ENCODE data around the gene FOXP1.

DNA sequence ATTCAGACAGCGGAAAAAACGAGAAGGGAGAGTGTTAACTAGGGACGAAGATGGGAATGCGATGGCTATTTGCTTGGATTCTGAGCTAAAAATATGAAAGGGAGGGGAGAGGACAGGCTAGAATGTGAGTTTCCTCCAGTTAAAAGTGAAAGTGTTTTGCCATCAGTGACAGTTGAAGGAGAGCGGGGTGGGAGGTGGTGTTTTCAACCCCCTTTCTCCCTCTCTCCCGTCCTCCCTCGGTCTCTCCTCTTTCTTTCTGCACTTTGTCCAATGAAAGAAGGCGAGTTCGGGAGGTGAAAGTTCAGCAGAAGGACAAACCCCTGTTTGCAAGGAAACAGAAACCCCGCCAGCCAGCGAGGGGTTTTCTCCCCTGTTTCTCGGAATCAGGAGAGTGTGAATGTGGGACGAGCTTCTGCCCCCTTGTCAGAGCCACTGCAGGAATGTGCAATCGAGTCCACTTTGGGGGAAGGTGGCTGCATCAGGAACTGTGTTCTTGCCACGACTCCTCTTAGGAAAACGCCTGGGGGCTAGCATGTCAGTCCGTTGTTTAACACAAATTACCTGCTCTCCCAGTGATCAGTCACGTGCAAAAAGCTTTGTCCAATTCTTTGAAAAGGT lies 975 bp upstream of the FOXP1 start:
- TF ChIP-seq NFE2L1 (CRISPR knock-in tag; IDR thresholded peaks at IDR 0.05; ENCODE audit: borderline replicate concordance): no peak
- TF ChIP-seq, protein P1, sequence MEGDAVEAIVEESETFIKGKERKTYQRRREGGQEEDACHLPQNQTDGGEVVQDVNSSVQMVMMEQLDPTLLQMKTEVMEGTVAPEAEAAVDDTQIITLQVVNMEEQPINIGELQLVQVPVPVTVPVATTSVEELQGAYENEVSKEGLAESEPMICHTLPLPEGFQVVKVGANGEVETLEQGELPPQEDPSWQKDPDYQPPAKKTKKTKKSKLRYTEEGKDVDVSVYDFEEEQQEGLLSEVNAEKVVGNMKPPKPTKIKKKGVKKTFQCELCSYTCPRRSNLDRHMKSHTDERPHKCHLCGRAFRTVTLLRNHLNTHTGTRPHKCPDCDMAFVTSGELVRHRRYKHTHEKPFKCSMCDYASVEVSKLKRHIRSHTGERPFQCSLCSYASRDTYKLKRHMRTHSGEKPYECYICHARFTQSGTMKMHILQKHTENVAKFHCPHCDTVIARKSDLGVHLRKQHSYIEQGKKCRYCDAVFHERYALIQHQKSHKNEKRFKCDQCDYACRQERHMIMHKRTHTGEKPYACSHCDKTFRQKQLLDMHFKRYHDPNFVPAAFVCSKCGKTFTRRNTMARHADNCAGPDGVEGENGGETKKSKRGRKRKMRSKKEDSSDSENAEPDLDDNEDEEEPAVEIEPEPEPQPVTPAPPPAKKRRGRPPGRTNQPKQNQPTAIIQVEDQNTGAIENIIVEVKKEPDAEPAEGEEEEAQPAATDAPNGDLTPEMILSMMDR (CRISPR knock-in tag; IDR thresholded peaks at IDR 0.05): no peak
- TF ChIP-seq RAD21 (CRISPR knock-in tag; IDR thresholded peaks at IDR 0.05): no peak
- TF ChIP-seq MTF1 (CRISPR knock-in tag; IDR thresholded peaks at IDR 0.05): no peak
- no peak for TF ChIP-seq ZNF251 (CRISPR knock-in tag; IDR thresholded peaks at IDR 0.05)
- TF ChIP-seq CREB1 (IDR thresholded peaks at IDR 0.05): no peak
- no peak for TF ChIP-seq CREB1 (CRISPR knock-in tag; IDR thresholded peaks at IDR 0.05)
- TF ChIP-seq, protein P2, sequence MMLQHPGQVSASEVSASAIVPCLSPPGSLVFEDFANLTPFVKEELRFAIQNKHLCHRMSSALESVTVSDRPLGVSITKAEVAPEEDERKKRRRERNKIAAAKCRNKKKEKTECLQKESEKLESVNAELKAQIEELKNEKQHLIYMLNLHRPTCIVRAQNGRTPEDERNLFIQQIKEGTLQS (CRISPR knock-in tag; IDR thresholded peaks at IDR 0.05): no peak
- no peak for TF ChIP-seq ZBTB42 (CRISPR knock-in tag; IDR thresholded peaks at IDR 0.05)
- no peak for TF ChIP-seq GABPA (IDR thresholded peaks at IDR 0.05; ENCODE audit: low read depth, low read length)
- 0 out of 2 replicates have a peak, but pooled peaks have one; percentile 22 for TF ChIP-seq GABPA (CRISPR knock-in tag; IDR thresholded peaks at IDR 0.05; ENCODE audit: low read depth)
- no peak for TF ChIP-seq ZNF629 (CRISPR knock-in tag; conservative IDR thresholded peaks at IDR 0.05)
- peak; percentile 67 for TF ChIP-seq HDAC2 (CRISPR knock-in tag; IDR thresholded peaks at IDR 0.05)
